Right lobe of liver (tissue), 4 donors: ENCODE results near the gene CLTB.

Experiments
- CTCF ChIP-seq, 4 donors: fragments of 200-600 bp in 3 of 4; fragments of 450-650 bp in 1 of 4; IDR thresholded peaks; one replicate each; pipeline versions ENCODE4 v1.5.1 to v1.8.0; 2016 to 2022; ENCODE audit warnings: antibody characterized with exemption in 4 of 4, mild to moderate bottlenecking in 2 of 4
- POLR2A ChIP-seq: fragments of 450-650 bp; IDR thresholded peaks from one replicate; pipeline ENCODE4 v1.6.1; 2017; ENCODE audit warnings: antibody characterized with exemption, mild to moderate bottlenecking
- donor health status: DM: no; HTN: no; CAD: no.
- donor health status: DM: no; HTN: no; CAD: no.
- donor health status: DM: no; HTN: yes; CAD: no.

DNA sequence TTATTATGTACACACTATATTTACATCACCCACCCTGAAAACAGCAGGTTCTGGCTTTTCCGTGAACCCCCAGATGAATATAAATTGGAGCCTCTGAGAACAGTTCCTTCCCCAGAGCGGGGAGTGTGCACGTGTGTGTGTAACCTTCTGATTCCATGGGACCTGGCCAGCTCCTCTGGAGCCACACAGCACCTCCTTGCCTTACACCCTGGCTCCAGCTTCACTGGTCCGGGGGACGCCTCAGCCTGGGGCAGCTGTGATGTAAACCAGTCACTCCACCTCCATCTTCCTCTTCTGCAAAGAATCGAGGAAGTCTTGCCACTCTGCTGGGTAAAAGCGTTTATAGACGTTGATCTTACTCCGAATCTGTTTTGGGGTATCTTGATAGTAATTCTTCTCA, 32.4 kb downstream of the CLTB start:
- TF ChIP-seq POLR2A (no peak), CTCF (IDR thresholded peaks at IDR 0.05) (no peak)
